Sigmoid colon (tissue), 7 donors: ENCODE results near the gene UBASH3A. TPM values are rescaled to one million over a fixed set of nuclear protein-coding genes. Genes with fewer than 3 reads are reported as not detected.

Experiments
- DNase-seq: peaks from one replicate; pipeline ENCODE4 v3.0.0-alpha.2; 2019
- H3K27ac ChIP-seq, 4 donors: fragments of 200-600 bp; sonication (generic); one replicate each; pipeline ENCODE4 v1.5.1; 2016 to 2019; ENCODE audit warnings: mild to moderate bottlenecking in 1 of 4
- H3K27me3 ChIP-seq, 3 donors: fragments of 200-600 bp; sonication (generic); one replicate each; pipeline ENCODE4 v1.5.1; 2019; ENCODE audit warnings: mild to moderate bottlenecking in 1 of 3
- H3K36me3 ChIP-seq, 4 donors: fragments of 200-600 bp; sonication (generic); one replicate each; pipeline ENCODE4 v1.5.1; 2016 to 2019
- H3K4me1 ChIP-seq, 4 donors: fragments of 200-600 bp; sonication (generic); one replicate each; pipeline ENCODE4 v1.5.1; 2017 to 2019
- H3K4me3 ChIP-seq, 4 donors: fragments of 200-600 bp; sonication (generic); one replicate each; pipeline ENCODE4 v1.5.1; 2017 to 2019; ENCODE audit warnings: mild to moderate bottlenecking in 2 of 4, moderate library complexity in 1 of 4
- H3K9me3 ChIP-seq, 4 donors: fragments of 200-600 bp in 3 of 4; sonication (generic) in 3 of 4; one replicate each; pipeline versions ENCODE4 v1.5.1 to v1.6.1; 2013 to 2019
- EP300 ChIP-seq, 4 donors: sonication (generic); formaldehyde crosslinking; IDR thresholded peaks; one replicate each; pipeline ENCODE4 v1.6.1; 2017; ENCODE audit warnings: antibody characterized with exemption in 4 of 4
- POLR2A ChIP-seq, 2 donors: fragments of 450-650 bp; IDR thresholded peaks; one replicate each; pipeline ENCODE4 v1.6.1; 2016; ENCODE audit warnings: antibody characterized with exemption in 2 of 2, mild to moderate bottlenecking in 2 of 2, moderate library complexity in 2 of 2
- POLR2AphosphoS5 ChIP-seq, 4 donors: sonication (generic); formaldehyde crosslinking; IDR thresholded peaks; one replicate each; pipeline ENCODE4 v1.6.1; 2017; ENCODE audit warnings: antibody characterized with exemption in 4 of 4
- WGBS, 2 donors: extraction: QIAGEN DNeasy Blood & Tissue Kit; methylation state at CpG; one replicate each; pipeline ENCODE4 v1.1.7; 2013; 5-methylcytosine and 5-hydroxymethylcytosine counted together
- intact Hi-C: fragments of 100-400 bp; cut with DNase I; formaldehyde crosslinking; loops from one replicate; pipeline ENCODE4 v1.15.1; 2023
- polyA plus RNA-seq, 3 donors: library from polyadenylated mRNA; stranded (reverse); fragments of 200-250 nt; gene quantifications; one replicate each; pipeline ENCODE4 v1.2.3, GENCODE V29; 2013
- total RNA-seq, 4 donors: library from RNA; depleted of rRNA; stranded (reverse); fragments of >200 nt; gene quantifications; one replicate each; pipeline ENCODE4 v1.1.0, GENCODE V29; 2016
- TF ChIP-seq, protein P1 (sequence below), 4 experiments: fragments of 450-650 bp in 3 of 4; fragments of 200-600 bp in 1 of 4; IDR thresholded peaks; one replicate each; pipeline ENCODE4 v1.5.1; 2016 to 2019; ENCODE audit warnings: antibody characterized with exemption in 4 of 4, mild to moderate bottlenecking in 3 of 4, moderate library complexity in 2 of 4
- donor health status: healthy with polysubstance abuse.
- donor health status: Bipolar disorder and iron deficiency.
- donor health status: healthy.

The UBASH3A gene
- total and polyA plus RNA-seq, 7 donors: 3.9 TPM; not detected in 6

DNA sequence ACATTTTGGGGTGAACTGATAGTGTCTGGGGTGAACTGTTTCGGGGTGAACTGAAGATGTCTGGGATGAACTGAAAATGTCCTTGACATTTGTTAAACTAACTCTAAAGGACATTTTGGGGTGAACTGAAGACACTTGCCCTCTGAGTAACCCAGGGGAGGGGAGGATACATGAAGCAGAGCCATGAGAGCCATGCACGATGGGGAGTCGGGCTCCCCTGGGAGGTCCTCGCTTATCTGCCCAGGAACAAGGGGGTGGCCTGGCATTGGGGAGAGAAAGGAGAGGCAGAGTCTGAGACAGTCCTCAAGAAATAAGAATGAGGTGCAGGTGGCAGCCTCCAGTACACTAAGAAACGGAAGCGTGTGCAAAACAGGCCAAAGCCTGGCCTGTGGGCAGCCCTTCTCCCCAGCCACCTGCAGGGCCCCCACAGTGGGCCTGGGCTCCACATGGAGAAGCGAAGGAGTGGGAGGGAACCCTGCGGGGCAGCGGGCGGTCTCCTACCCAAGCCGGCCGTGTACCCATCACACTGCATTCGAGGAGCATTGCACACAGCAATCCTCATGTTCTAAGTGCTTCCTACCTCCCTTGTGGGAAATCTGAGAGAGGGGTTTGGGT, 68.1 kb downstream of the UBASH3A start:
- intact Hi-C loops: no loop called here

DNA sequence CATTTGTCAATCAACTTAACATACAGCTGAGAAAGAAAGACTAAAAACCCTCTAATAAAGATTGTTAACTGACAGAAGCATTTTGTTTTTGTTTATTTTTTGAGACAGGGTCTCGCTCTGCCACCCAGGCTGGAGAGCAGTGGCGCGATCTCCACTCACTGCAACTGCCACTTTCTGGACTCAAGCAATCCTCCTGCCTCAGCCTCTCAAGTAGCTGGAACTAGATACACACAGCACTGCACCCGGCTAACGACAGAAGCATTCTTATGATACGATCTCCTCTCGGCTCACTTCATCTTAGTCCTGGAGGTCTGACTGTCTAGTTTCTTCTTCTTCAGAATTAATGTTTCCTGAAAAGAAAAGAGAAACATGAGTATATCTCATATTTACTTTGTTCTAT, 68.8 kb downstream of the UBASH3A start:
- no peaks in the 10 kb centered on the region for H3K36me3 ChIP-seq
- no peak for DNase-seq
- 74 to 84% methylated on average over 7 of the region's 7 CpGs for WGBS, 2 donors
- TF ChIP-seq POLR2AphosphoS5 (IDR thresholded peaks at IDR 0.05) (no peak), EP300 (IDR thresholded peaks at IDR 0.05) (no peak), POLR2A (IDR thresholded peaks at IDR 0.05) (no peak)
- TF ChIP-seq, protein P1, sequence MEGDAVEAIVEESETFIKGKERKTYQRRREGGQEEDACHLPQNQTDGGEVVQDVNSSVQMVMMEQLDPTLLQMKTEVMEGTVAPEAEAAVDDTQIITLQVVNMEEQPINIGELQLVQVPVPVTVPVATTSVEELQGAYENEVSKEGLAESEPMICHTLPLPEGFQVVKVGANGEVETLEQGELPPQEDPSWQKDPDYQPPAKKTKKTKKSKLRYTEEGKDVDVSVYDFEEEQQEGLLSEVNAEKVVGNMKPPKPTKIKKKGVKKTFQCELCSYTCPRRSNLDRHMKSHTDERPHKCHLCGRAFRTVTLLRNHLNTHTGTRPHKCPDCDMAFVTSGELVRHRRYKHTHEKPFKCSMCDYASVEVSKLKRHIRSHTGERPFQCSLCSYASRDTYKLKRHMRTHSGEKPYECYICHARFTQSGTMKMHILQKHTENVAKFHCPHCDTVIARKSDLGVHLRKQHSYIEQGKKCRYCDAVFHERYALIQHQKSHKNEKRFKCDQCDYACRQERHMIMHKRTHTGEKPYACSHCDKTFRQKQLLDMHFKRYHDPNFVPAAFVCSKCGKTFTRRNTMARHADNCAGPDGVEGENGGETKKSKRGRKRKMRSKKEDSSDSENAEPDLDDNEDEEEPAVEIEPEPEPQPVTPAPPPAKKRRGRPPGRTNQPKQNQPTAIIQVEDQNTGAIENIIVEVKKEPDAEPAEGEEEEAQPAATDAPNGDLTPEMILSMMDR (IDR thresholded peaks at IDR 0.05): no peak
- H3K27me3 ChIP-seq: peaks cover 0 to 7% (median 0%) of the 10 kb centered on the region in 3 donors
- no peak overlapping the region for H3K27ac ChIP-seq
- no peaks in the 10 kb centered on the region for H3K9me3 ChIP-seq
- peaks cover 0 to under 1% (median 0%) of the 10 kb centered on the region in 4 donors for H3K4me1 ChIP-seq
- intact Hi-C loops: no loop called here
- H3K4me3 ChIP-seq: no peak overlapping the region

More for the DNA sequence above, 68.1 kb downstream of the UBASH3A start:
- TF ChIP-seq, protein P1 (IDR thresholded peaks at IDR 0.05): no peak
- TF ChIP-seq EP300 (IDR thresholded peaks at IDR 0.05) (no peak), POLR2AphosphoS5 (IDR thresholded peaks at IDR 0.05) (no peak), POLR2A (IDR thresholded peaks at IDR 0.05) (no peak)
- no peak overlapping the region for H3K27ac ChIP-seq
- no peak for DNase-seq
- H3K4me1 ChIP-seq: peaks cover 0 to 6% (median 0%) of the 10 kb centered on the region in 4 donors
- peaks cover 0 to 2% (median 0%) of the 10 kb centered on the region in 3 donors for H3K27me3 ChIP-seq
- no peaks in the 10 kb centered on the region for H3K36me3 ChIP-seq
- 94 to 95% methylated on average over 13 of the region's 13 CpGs for WGBS, 2 donors
- no peak overlapping the region for H3K4me3 ChIP-seq
- H3K9me3 ChIP-seq: no peaks in the 10 kb centered on the region

DNA sequence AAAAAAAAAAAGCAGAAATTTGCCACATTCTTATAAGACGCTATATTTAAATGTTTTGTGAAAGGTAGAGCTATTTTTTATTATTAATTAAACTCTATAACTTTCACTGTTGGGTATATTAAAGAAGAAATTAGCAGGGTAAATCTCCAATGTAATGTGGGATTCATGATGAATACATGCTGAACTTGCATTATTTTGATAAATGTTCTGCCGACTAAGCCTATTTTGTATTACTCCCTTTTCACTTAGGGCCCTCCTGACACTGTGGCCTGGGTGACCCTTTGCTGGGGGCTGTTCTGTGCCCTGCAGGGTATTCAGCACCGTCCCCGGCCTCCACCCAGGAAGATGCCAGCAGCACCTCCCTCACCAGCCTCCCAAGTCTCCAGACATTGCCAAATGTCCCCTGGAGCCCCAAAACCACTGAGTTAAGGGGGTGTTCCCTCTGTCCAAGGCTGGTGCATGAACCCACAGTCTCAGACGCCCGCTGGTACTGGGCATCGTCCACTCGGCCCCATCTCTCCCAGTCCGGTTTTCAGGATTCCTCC, 69.9 kb downstream of the UBASH3A start:
- H3K36me3 ChIP-seq: no peaks in the 10 kb centered on the region
- no peak for DNase-seq
- no peak overlapping the region for H3K27ac ChIP-seq
- WGBS, 2 donors: 46 to 81% methylated on average over 9 of the region's 9 CpGs
- no peak overlapping the region for H3K4me3 ChIP-seq
- no peaks in the 10 kb centered on the region for H3K4me1 ChIP-seq
- intact Hi-C loops: no loop called here
- peaks cover 0 to 8% (median 0%) of the 10 kb centered on the region in 3 donors for H3K27me3 ChIP-seq
- no peak for TF ChIP-seq EP300 (IDR thresholded peaks at IDR 0.05)
- no peak for TF ChIP-seq POLR2A (IDR thresholded peaks at IDR 0.05)
- TF ChIP-seq, protein P1 (IDR thresholded peaks at IDR 0.05): no peak
- TF ChIP-seq POLR2AphosphoS5 (IDR thresholded peaks at IDR 0.05): no peak
- no peaks in the 10 kb centered on the region for H3K9me3 ChIP-seq

DNA sequence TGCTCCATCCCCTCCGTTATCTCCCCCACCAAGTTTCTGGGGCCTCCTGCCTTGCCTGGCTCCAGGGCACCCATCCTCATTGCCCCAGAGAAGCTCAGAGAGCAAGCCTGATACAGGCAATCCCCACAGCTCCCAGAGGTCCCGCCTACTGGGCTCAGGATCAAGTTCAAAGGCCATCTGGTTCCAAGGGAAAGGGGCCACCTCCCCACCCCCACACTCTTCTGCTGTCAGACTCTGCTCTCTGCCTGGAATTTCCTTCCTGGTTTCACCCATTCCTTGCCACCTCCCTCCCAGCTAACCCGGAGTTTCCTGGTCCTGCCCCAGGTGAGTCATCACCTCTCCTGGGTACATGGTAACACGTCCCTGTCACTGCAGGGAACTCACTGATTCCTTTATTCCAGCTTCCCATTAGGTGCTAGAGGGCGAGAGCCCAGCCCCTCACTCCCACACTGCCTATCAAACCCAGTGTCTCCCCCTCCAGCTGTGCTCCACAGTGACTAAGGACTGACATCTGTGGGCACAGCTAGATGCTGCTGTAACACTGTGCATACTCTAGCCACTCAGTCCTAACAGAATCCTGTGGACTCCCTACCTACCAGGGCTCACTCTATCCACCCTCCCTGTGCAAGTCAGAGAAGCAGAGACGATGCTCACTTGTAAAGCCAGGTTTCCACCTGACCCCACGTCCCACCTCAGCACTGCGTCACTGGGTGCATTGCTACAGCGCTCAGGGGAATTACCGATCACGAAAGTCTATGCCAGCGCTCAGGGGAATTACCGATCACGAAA, 70.5 kb downstream of the UBASH3A start:
- no peak for TF ChIP-seq EP300 (IDR thresholded peaks at IDR 0.05)
- no peak for TF ChIP-seq POLR2AphosphoS5 (IDR thresholded peaks at IDR 0.05)
- TF ChIP-seq POLR2A (IDR thresholded peaks at IDR 0.05): no peak
- TF ChIP-seq, protein P1 (IDR thresholded peaks at IDR 0.05): no peak
- no peak for DNase-seq
- WGBS, 2 donors: 54 to 68% methylated on average over 14 of the region's 14 CpGs
- H3K27ac ChIP-seq: no peak overlapping the region
- no peaks in the 10 kb centered on the region for H3K36me3 ChIP-seq
- H3K27me3 ChIP-seq: peaks cover 0 to 8% (median 0%) of the 10 kb centered on the region in 3 donors
- H3K4me1 ChIP-seq: no peaks in the 10 kb centered on the region
- no peak overlapping the region for H3K4me3 ChIP-seq
- no peaks in the 10 kb centered on the region for H3K9me3 ChIP-seq
- intact Hi-C loops: no loop called here
